T-cell (primary cell): ENCODE data around the gene IQCM. TPM values are rescaled to one million over a fixed set of nuclear protein-coding genes. Genes with fewer than 3 reads are reported as not detected.

Source experiments
- ATAC-seq, 4 experiments: fragments of 200-7000 bp in 3 of 4; fragments of 150-1000 bp in 1 of 4; cut with Tn5 transposase; replicated peaks in 1 of 4; 1 replicate in 3 of 4; 2 replicates in 1 of 4; pipeline ENCODE4 v1.10.0; 2021; ENCODE audit warnings: moderate library complexity in 3 of 4, mild to moderate bottlenecking in 2 of 4, moderate number of reproducible peaks in 1 of 4
- CTCF ChIA-PET, 2 donors: fragments of 300-600 bp; sonication (Branson Sonifier 250); formaldehyde crosslinking; loops; one replicate each; lab custom pipeline; 2022; ENCODE audit warnings: antibody characterized with exemption in 2 of 2; lab: Charles Lee
- POLR2A ChIA-PET, 2 donors: fragments of 300-600 bp; sonication (Branson Sonifier 250); formaldehyde crosslinking; loops; one replicate each; lab custom pipeline; 2022; ENCODE audit warnings: antibody characterized with exemption in 2 of 2; lab: Charles Lee
- DNase-seq, 35 experiments: peaks; one replicate each; pipeline versions ENCODE4 v3.0.0 to v3.0.0-alpha.2; 2013 to 2023
- H3K27ac ChIP-seq: one replicate; pipeline ENCODE4 v1.5.1; 2013; ENCODE audit warnings: low read length
- H3K27me3 ChIP-seq, 2 experiments: replicated peaks in 1 of 2; 1 replicate in 1 of 2; 2 replicates in 1 of 2; pipeline versions ENCODE4 v1.6.1 to v1.7.0; 2013; ENCODE audit warnings: low read length in 1 of 2, mixed read lengths in 1 of 2; ENCODE audit not compliant: control insufficient read depth in 2 of 2, insufficient read depth in 2 of 2; ENCODE audit errors: extremely low read depth in 1 of 2
- H3K36me3 ChIP-seq, 2 donors: 1 replicate in 1 of 2; 2 replicates in 1 of 2; pipeline versions ENCODE4 v1.6.1 to v1.7.0; 2013; ENCODE audit warnings: low read length in 1 of 2; ENCODE audit not compliant: control insufficient read depth in 2 of 2, insufficient read depth in 1 of 2; ENCODE audit errors: extremely low read depth in 1 of 2
- H3K4me1 ChIP-seq, 2 experiments: 1 replicate in 1 of 2; 2 replicates in 1 of 2; pipeline versions ENCODE4 v1.6.1 to v1.7.0; 2013; ENCODE audit warnings: low read length in 2 of 2, mixed read lengths in 1 of 2; ENCODE audit not compliant: insufficient read depth in 2 of 2, control insufficient read depth in 1 of 2; ENCODE audit errors: extremely low read depth in 1 of 2
- H3K4me3 ChIP-seq, 2 donors: 1 replicate in 1 of 2; 2 replicates in 1 of 2; pipeline versions ENCODE4 v1.5.1 to v1.7.0; 2013; ENCODE audit warnings: mild to moderate bottlenecking in 2 of 2, low read length in 1 of 2, moderate library complexity in 1 of 2; ENCODE audit not compliant: control insufficient read depth in 1 of 2; ENCODE audit errors: extremely low read depth in 1 of 2
- H3K9me3 ChIP-seq: 2 replicates; pipeline ENCODE4 v1.7.0; 2013
- H3K27ac Mint-ChIP-seq, 2 donors: one replicate each; pipeline ENCODE4 v1.8.0; 2020 to 2021; ENCODE audit warnings: mild to moderate bottlenecking in 2 of 2, mixed read lengths in 2 of 2
- H3K27me3 Mint-ChIP-seq, 2 donors: one replicate each; pipeline ENCODE4 v1.8.0; 2021 to 2022; ENCODE audit warnings: mixed read lengths in 2 of 2
- H3K36me3 Mint-ChIP-seq: one replicate; pipeline ENCODE4 v1.8.0; 2021; ENCODE audit warnings: mixed read lengths
- H3K4me1 Mint-ChIP-seq, 3 donors: one replicate each; pipeline ENCODE4 v1.8.0; 2020 to 2022; ENCODE audit warnings: mixed read lengths in 3 of 3, mild to moderate bottlenecking in 1 of 3
- H3K4me3 Mint-ChIP-seq, 3 donors: one replicate each; pipeline ENCODE4 v1.8.0; 2020 to 2022; ENCODE audit warnings: mild to moderate bottlenecking in 3 of 3, mixed read lengths in 3 of 3, moderate library complexity in 3 of 3
- H3K9me3 Mint-ChIP-seq, 3 donors: one replicate each; pipeline ENCODE4 v1.8.0; 2020 to 2022; ENCODE audit warnings: mixed read lengths in 3 of 3
- WGBS: methylation state at CpG from one replicate; pipeline ENCODE4 v1.1.5; 2013; ENCODE audit warnings: missing lambda C conversion rate; ENCODE audit not compliant: insufficient coverage; 5-methylcytosine and 5-hydroxymethylcytosine counted together
- total RNA-seq, 35 experiments: library from RNA in 6 of 35; stranded (reverse) in 6 of 35; fragments of 120-200 nt in 1 of 35; gene quantifications; one replicate each; pipeline versions ENCODE4 v1.2.1 to v1.2.4 and lab custom pipeline; 2013 to 2026

Gene IQCM
- not detected for total RNA-seq
- not detected for total RNA-seq (2013)
- 0 to 0.06 (median 0) reads per million in 29 experiments for total RNA-seq (lab: John Stamatoyannopoulos, UW)

GRCh38 chr4:149815743-149816142, at the start of gene IQCM:
IQCM (minus strand) TSS chr4:149815843; CDS start chr4:149742691, 73,152 bp downstream.
- DNase-seq (no peak), ATAC-seq (no peak)
- Histone ChIP-seq H3K27ac (no peak within 1 kb of the TSS), H3K4me3 (no peak within 1 kb of the TSS), H3K4me1 (no peaks in the 10 kb centered on the region), H3K9me3 (no peaks in the 10 kb centered on the region), H3K36me3 (no peaks in the 10 kb centered on the region), H3K27me3 (no peaks in the 10 kb centered on the region)
- POLR2A ChIA-PET: no interaction called here
- peaks cover 0 to 6% (median 0%) of the 10 kb centered on the region in 3 donors for H3K9me3 Mint-ChIP-seq
- no peaks in the 10 kb centered on the region for H3K27me3 Mint-ChIP-seq
- CTCF ChIA-PET: no interaction called here
- no peak within 1 kb of the TSS for H3K27ac Mint-ChIP-seq
- H3K4me3 Mint-ChIP-seq: no peak within 1 kb of the TSS
- H3K4me1 Mint-ChIP-seq: no peaks in the 10 kb centered on the region
- WGBS: no CpG with 5 or more reads among the region's 1 CpG
- no peaks in the 10 kb centered on the region for H3K36me3 Mint-ChIP-seq

DNA sequence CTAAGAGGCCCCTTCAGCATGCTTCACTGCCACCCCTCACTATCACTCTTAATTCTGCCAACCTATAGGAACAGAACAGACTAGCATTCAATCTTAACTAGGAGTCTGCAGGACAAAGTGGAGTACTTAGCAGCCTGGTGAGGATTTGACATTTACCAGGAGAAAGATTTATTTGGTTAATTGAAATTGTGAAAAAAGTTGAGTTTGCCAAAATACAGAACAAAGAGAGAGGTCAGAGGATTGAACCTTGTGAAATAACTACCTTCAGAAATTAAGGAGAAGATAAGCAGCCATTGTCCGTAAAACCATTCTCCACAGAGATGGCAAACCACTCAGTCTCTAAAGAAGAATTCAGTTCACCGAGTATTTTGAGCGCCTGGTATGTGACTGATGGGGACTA, 41.8 kb upstream of the IQCM start:
- WGBS: no CpG with 5 or more reads among the region's 3 CpGs
- Histone ChIP-seq H3K4me1 (no peaks in the 10 kb centered on the region), H3K27ac (no peak overlapping the region), H3K36me3 (no peaks in the 10 kb centered on the region), H3K4me3 (no peak overlapping the region), H3K9me3 (no peaks in the 10 kb centered on the region), H3K27me3 (no peaks in the 10 kb centered on the region)
- DNase-seq: no peak
- Mint-ChIP-seq H3K27ac (no peak overlapping the region), H3K4me1 (no peaks in the 10 kb centered on the region), H3K36me3 (no peaks in the 10 kb centered on the region), H3K9me3 (peaks cover 0 to 6% (median 2%) of the 10 kb centered on the region in 3 donors), H3K4me3 (no peak overlapping the region), H3K27me3 (no peaks in the 10 kb centered on the region)
- ChIA-PET POLR2A (no interaction called here), CTCF (no interaction called here)
- no peak for ATAC-seq

DNA sequence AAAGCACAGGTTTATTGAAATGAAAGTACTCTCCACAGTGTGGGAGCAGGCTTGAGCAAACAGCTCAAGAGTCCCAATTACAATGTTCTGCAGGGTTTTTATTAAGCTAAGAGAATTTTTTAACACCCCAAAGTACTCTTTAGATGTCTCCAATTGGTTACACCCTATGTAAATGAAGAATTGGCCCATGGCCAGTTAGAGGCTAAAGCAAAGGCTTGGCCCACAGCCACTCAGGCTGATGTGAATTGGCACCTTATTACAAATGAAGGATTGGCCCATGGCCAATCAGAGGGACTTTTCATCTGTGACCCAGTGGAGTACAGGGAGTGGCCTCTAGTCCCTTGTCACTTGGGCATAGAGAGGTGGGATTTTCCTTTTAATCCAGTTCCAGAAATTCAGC, 30.1 kb upstream of the IQCM start:
- Mint-ChIP-seq H3K4me3 (no peak overlapping the region), H3K36me3 (no peaks in the 10 kb centered on the region), H3K9me3 (peaks cover 0 to 5% (median 3%) of the 10 kb centered on the region in 3 donors), H3K27ac (no peak overlapping the region), H3K27me3 (peaks cover 0 to 1% of the 10 kb centered on the region in 2 donors), H3K4me1 (no peaks in the 10 kb centered on the region)
- no peaks in the 10 kb centered on the region for H3K36me3 ChIP-seq
- ChIA-PET POLR2A (no interaction called here), CTCF (no interaction called here)
- H3K27me3 ChIP-seq: no peaks in the 10 kb centered on the region
- H3K4me3 ChIP-seq: no peak overlapping the region
- H3K9me3 ChIP-seq: no peaks in the 10 kb centered on the region
- H3K4me1 ChIP-seq: no peaks in the 10 kb centered on the region
- DNase-seq (no peak), ATAC-seq (no peak)
- H3K27ac ChIP-seq: no peak overlapping the region

DNA sequence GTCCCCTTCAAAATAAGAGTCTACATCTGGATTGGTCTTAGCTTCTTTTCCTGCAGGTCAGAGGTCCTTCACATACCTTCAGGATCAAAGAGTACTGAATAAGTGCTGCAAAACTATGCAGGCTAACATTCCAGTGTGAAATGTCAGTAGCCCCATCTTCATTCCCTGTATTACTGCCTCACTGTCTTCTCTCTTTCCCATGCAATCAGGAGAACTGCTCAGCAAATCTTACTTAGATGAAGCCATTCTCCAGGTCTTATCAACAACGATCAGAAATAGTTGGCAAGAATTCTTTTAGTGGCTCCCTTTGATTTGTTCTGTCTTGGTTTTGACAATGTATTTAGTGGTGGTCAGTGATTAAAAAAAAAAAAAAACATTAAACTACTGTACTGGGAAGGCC, 26.0 kb upstream of the IQCM start:
- no CpG with 5 or more reads among the region's 1 CpG for WGBS
- H3K4me3 Mint-ChIP-seq: no peak overlapping the region

DNA sequence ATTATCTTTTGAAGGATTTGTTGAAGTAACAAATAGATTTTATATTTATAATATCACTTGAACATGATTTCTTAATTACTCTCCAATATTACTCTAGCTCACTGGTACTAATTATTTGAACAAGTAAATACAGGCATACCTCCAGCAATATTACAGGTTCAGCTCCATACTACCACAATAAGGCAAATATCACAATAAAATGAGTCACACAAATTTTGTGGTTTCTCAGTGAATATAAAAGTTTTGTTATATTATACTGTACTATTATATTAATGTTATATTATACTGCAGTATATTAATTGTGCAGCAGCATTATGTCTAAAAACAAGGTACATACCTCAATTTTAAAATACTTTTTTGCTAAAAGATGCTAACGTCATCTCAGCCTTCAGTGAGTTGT, 22.4 kb upstream of the IQCM start:
- H3K36me3 ChIP-seq: no peaks in the 10 kb centered on the region
- Mint-ChIP-seq H3K36me3 (no peaks in the 10 kb centered on the region), H3K4me3 (no peak overlapping the region), H3K27ac (no peak overlapping the region), H3K9me3 (no peaks in the 10 kb centered on the region), H3K4me1 (no peaks in the 10 kb centered on the region), H3K27me3 (no peaks in the 10 kb centered on the region)
- H3K4me3 ChIP-seq: no peak overlapping the region
- CTCF ChIA-PET: no interaction called here
- no peak overlapping the region for H3K27ac ChIP-seq
- no peak for DNase-seq
- POLR2A ChIA-PET: no interaction called here
- no peaks in the 10 kb centered on the region for H3K27me3 ChIP-seq
- no CpG with 5 or more reads among the region's 1 CpG for WGBS
- no peaks in the 10 kb centered on the region for H3K9me3 ChIP-seq
- ATAC-seq: no peak
- H3K4me1 ChIP-seq: no peaks in the 10 kb centered on the region

More for the DNA sequence above, 26.0 kb upstream of the IQCM start:
- Histone ChIP-seq H3K27me3 (no peaks in the 10 kb centered on the region), H3K9me3 (no peaks in the 10 kb centered on the region), H3K4me3 (no peak overlapping the region), H3K27ac (no peak overlapping the region), H3K4me1 (no peaks in the 10 kb centered on the region), H3K36me3 (no peaks in the 10 kb centered on the region)
- no peak for ATAC-seq
- H3K9me3 Mint-ChIP-seq: peaks cover 0 to 1% (median 0%) of the 10 kb centered on the region in 3 donors
- ChIA-PET POLR2A (no interaction called here), CTCF (no interaction called here)
- no peaks in the 10 kb centered on the region for H3K36me3 Mint-ChIP-seq
- H3K27ac Mint-ChIP-seq: no peak overlapping the region
- no peak for DNase-seq
- H3K27me3 Mint-ChIP-seq: peaks cover 0 to under 1% of the 10 kb centered on the region in 2 donors
- no peaks in the 10 kb centered on the region for H3K4me1 Mint-ChIP-seq

GRCh38 chr4:149836546-149836945, 20.9 kb upstream of the IQCM start:
- Mint-ChIP-seq H3K4me1 (no peaks in the 10 kb centered on the region), H3K9me3 (no peaks in the 10 kb centered on the region), H3K4me3 (no peak overlapping the region), H3K27me3 (no peaks in the 10 kb centered on the region), H3K36me3 (no peaks in the 10 kb centered on the region), H3K27ac (no peak overlapping the region)
- no peaks in the 10 kb centered on the region for H3K36me3 ChIP-seq
- WGBS: 87% methylated on average over 3 of the region's 3 CpGs
- no peak for DNase-seq
- H3K4me1 ChIP-seq: no peaks in the 10 kb centered on the region
- no peak for ATAC-seq
- H3K4me3 ChIP-seq: no peak overlapping the region
- ChIA-PET POLR2A (no interaction called here), CTCF (no interaction called here)
- no peak overlapping the region for H3K27ac ChIP-seq
- H3K27me3 ChIP-seq: no peaks in the 10 kb centered on the region
- H3K9me3 ChIP-seq: no peaks in the 10 kb centered on the region

DNA sequence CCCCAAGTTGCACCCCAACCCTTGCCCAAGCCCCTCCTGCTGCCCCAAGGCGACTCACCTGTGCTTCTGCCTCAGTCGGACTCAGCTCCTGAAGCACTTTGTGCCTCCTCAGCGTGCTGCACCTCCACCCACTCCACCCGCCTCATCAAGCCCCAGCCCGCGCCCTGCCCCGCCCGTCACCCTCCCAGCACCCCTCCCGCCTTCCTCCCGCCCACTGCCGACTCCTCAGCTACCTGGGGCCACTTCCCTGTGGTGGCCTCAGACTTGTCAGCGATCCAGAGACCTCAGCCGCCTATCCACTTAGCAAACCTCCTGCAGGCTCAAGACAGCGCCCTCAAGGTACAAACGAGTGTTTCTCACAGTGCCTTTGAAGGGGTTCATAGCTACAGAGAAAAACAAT, 19.6 kb upstream of the IQCM start:
- ChIA-PET POLR2A (interaction anchor here in 1 of 2 donors (0.6 kb wide), 1 partner anchor 25 kb away, joined by 8 read pairs; no protein-coding TSS in a partner anchor), CTCF (interaction anchor here in 1 of 2 donors (0.6 kb wide), 1 partner anchor 34 kb away, joined by 3 read pairs; no protein-coding TSS in a partner anchor)
- Mint-ChIP-seq H3K4me3 (no peak overlapping the region), H3K27ac (no peak overlapping the region), H3K4me1 (no peaks in the 10 kb centered on the region), H3K36me3 (no peaks in the 10 kb centered on the region), H3K9me3 (no peaks in the 10 kb centered on the region), H3K27me3 (no peaks in the 10 kb centered on the region)
- no peak overlapping the region for H3K4me3 ChIP-seq
- DNase-seq: no peak
- H3K27ac ChIP-seq: no peak overlapping the region
- no peaks in the 10 kb centered on the region for H3K27me3 ChIP-seq
- no peaks in the 10 kb centered on the region for H3K9me3 ChIP-seq
- ATAC-seq: no peak
- no peaks in the 10 kb centered on the region for H3K36me3 ChIP-seq
- 83% methylated on average over 15 of the region's 15 CpGs for WGBS
- no peaks in the 10 kb centered on the region for H3K4me1 ChIP-seq
